ENCODE measurements around the gene MTHFD2L.
"Not testable (repeated sequence)": the region's sequence is repeated elsewhere in the genome, so short reads cannot be mapped to it uniquely, and the experiment has no call there.

MTHFD2L gene

DNA sequence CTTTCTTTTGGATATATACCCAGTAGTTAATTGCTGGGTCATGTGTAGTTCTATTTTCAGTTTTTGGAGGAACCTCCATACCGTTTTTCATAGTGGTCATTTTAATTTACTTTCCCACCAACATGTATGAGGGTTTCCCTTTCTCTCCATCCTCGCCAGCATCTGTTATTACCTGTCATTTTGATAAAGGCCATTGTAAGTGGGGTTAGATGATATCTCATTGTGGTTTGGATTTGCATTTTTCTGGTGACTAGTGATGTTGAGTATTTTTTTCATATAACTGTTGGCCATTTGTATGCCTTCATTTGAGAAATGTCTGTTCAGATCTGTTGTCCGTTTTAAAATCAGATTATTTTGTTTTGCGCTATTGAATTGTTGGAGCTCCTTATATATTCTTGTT, 30.2 kb upstream of the MTHFD2L start:
- no peak for DNase-seq
- TF ChIP-seq, protein P1, sequence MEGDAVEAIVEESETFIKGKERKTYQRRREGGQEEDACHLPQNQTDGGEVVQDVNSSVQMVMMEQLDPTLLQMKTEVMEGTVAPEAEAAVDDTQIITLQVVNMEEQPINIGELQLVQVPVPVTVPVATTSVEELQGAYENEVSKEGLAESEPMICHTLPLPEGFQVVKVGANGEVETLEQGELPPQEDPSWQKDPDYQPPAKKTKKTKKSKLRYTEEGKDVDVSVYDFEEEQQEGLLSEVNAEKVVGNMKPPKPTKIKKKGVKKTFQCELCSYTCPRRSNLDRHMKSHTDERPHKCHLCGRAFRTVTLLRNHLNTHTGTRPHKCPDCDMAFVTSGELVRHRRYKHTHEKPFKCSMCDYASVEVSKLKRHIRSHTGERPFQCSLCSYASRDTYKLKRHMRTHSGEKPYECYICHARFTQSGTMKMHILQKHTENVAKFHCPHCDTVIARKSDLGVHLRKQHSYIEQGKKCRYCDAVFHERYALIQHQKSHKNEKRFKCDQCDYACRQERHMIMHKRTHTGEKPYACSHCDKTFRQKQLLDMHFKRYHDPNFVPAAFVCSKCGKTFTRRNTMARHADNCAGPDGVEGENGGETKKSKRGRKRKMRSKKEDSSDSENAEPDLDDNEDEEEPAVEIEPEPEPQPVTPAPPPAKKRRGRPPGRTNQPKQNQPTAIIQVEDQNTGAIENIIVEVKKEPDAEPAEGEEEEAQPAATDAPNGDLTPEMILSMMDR (IDR thresholded peaks at IDR 0.05), result no peak
- Mint-ChIP-seq H3K4me3 (no peak overlapping the region), H3K27ac (no peak overlapping the region), H3K27me3 (ENCODE audit: low read depth, poor library complexity) (no peaks in the 10 kb centered on the region), H3K36me3 (ENCODE audit: low read depth) (no peaks in the 10 kb centered on the region), H3K4me1 (no peaks in the 10 kb centered on the region), H3K9me3 (peaks cover 31% of the 10 kb centered on the region)

DNA sequence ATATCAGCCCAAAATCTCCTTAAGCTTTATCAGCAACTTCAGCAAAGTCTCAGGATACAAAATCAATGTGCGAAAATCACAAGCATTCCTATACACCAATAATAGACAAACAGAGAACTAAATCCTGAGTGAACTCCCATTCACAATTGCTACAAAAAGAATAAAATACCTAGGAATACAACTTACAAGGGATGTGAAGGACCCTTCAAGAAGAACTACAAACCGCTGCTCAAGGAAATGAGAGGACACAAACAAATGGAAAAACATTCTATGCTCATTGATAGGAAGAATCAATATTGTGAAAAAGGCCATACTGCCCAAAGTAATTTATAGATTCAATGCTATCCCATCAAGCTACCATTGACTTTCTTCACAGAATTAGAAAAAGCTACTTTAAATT, 27.1 kb upstream of the MTHFD2L start:
- H3K27me3 Mint-ChIP-seq (ENCODE audit: low read depth, poor library complexity); H3K36me3 Mint-ChIP-seq (ENCODE audit: low read depth); H3K4me1 Mint-ChIP-seq; DNase-seq; H3K27ac Mint-ChIP-seq; H3K4me3 Mint-ChIP-seq: not testable (repeated sequence)
- H3K9me3 Mint-ChIP-seq, result peaks cover 31% of the 10 kb centered on the region

DNA sequence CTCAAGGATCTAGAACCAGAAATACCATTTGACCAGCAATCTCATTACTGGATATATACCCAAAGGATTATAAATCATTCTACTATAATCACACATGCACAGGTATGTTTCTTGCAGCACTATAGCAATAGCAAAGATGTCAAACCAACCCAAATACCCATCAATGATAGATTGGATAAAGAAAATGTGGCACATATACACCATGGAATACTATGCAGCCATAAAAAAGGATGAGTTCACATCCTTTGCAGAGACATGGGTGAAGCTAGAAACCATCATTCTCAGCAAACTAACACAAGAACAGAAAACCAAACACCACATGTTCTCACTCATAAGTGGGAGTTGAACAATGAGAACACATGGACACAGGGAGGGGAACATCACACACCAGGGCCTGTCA, 25.7 kb upstream of the MTHFD2L start:
- not testable (repeated sequence) for H3K36me3 Mint-ChIP-seq (ENCODE audit: low read depth); H3K27ac Mint-ChIP-seq; H3K4me1 Mint-ChIP-seq; H3K4me3 Mint-ChIP-seq; H3K27me3 Mint-ChIP-seq (ENCODE audit: low read depth, poor library complexity); DNase-seq
- peaks cover 44% of the 10 kb centered on the region for H3K9me3 Mint-ChIP-seq

DNA sequence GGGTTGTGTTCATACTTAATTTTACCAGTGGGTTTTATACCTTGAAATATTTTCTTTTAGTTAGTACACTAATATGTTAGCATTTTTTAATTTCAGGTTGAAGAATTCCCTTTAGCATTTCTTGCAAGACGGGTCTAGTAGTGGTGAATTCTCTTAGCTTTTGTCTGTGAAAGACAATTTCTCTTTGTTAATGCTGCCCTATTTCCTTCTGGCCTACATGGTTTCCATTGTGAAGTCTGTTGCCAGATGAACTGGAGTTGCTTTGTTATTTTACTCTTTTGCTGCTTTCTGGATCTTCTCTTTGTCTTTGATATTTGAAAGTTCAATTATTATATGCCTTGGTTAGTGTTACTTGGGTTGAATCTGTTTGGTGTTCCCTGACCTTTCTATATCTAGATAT, 25.0 kb upstream of the MTHFD2L start:
- peaks cover 44% of the 10 kb centered on the region for H3K9me3 Mint-ChIP-seq
- H3K4me3 Mint-ChIP-seq, result no peak overlapping the region
- H3K27ac Mint-ChIP-seq, result no peak overlapping the region
- H3K36me3 Mint-ChIP-seq (ENCODE audit: low read depth), result no peaks in the 10 kb centered on the region
- peaks cover 8% of the 10 kb centered on the region for H3K27me3 Mint-ChIP-seq (ENCODE audit: low read depth, poor library complexity)
- TF ChIP-seq, protein P1 (IDR thresholded peaks at IDR 0.05), result no peak
- H3K4me1 Mint-ChIP-seq, result no peaks in the 10 kb centered on the region
- no peak for DNase-seq

DNA sequence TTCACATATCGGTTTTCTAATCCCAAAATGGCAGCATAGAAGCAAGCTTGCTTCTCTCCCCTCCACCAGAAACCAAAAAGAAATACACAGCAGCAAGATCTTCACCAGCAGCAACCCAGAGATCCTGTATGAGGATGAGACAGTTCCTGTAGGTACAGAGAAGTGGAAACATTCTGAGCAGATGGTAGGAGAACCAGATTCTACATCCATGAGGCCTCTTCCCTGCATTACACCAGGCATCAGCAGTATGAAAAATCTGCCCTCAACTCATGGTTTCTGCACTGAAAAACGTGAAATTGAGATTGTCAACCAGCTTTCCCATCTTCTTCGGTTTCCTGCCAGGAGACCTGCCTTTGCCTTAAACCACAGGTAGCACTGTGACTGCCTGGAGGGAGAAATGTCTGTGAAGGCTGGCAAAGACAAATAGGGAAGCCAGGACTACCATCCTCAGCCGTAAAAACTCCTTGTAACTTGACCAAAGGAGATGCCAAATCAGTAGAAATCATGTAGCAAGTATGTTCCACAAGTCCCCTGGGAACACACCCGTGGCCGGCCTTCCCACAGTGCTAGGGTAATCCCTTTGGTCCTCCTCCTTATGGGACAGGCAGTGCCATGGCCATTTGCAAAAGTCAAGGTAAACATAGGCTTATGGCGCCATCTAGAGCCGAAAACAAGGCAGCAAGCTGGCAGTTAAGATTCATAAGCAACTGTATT, 24.0 kb upstream of the MTHFD2L start:
- Mint-ChIP-seq H3K27me3 (ENCODE audit: low read depth, poor library complexity) (peaks cover 8% of the 10 kb centered on the region), H3K36me3 (ENCODE audit: low read depth) (no peaks in the 10 kb centered on the region), H3K4me1 (no peaks in the 10 kb centered on the region), H3K4me3 (no peak overlapping the region), H3K27ac (no peak overlapping the region), H3K9me3 (peaks cover 49% of the 10 kb centered on the region)
- TF ChIP-seq, protein P1 (IDR thresholded peaks at IDR 0.05), result peak; percentile 81
- peak; percentile 77 for DNase-seq

DNA sequence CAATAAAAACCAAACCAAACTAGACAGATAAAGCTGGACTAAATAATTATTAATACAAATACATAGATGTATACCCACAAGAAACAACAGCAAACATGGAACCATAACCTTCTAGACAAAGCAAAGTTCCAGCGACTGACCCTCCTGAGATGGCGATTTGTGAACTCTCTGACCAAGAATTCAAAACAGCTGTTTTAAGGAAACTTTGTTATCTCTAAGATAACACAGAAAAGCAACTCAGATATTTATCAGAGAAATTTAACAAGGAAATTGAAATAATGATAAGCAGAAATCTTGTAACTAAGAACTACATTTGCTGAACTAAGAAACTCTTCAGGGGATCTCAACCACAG, 23.4 kb upstream of the MTHFD2L start:
- TF ChIP-seq, protein P1 (IDR thresholded peaks at IDR 0.05), result no peak
- no peak for DNase-seq
- Mint-ChIP-seq H3K27me3 (ENCODE audit: low read depth, poor library complexity) (peaks cover 8% of the 10 kb centered on the region), H3K27ac (no peak overlapping the region), H3K4me1 (no peaks in the 10 kb centered on the region), H3K4me3 (no peak overlapping the region), H3K36me3 (ENCODE audit: low read depth) (no peaks in the 10 kb centered on the region), H3K9me3 (peaks cover 44% of the 10 kb centered on the region)

DNA sequence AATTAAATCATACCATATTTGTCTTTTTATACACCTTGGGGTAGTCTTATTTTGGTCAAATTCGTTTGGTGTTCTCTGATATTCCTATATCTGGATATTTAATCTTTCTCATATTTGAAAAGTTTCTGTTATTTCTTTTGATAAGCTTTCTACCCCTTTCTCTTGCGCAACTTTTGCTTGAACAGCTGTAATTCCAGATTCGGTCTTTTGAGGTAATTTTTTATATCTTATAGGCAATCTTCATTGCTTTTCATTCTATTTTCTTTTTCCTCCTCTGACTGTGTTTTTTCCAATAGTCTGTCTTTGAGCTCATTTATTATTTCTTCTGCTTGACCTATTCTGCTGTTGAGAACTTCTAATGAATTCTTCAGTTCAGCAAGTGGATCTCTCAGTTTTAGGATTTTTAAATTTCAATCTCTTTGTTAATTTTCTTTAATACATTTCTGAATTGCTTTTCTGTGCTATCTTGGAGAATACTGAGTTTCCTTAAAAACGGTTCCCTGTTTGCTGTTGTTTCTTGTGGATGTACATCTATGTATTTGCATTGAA, 11.3 kb upstream of the MTHFD2L start:
- no peaks in the 10 kb centered on the region for H3K36me3 Mint-ChIP-seq (ENCODE audit: low read depth)
- peaks cover 3% of the 10 kb centered on the region for H3K27me3 Mint-ChIP-seq (ENCODE audit: low read depth, poor library complexity)
- H3K4me1 Mint-ChIP-seq, result no peaks in the 10 kb centered on the region
- no peak overlapping the region for H3K27ac Mint-ChIP-seq
- H3K9me3 Mint-ChIP-seq, result peaks cover 11% of the 10 kb centered on the region
- H3K4me3 Mint-ChIP-seq, result no peak overlapping the region
- no peak for DNase-seq
- TF ChIP-seq, protein P1 (IDR thresholded peaks at IDR 0.05), result no peak
